ENCODE results near the gene MOB2. TPM values are rescaled to one million over a fixed set of nuclear protein-coding genes. Genes with fewer than 3 reads are reported as not detected.
"Not testable (repeated sequence)": the region's sequence is repeated elsewhere in the genome, so short reads cannot be mapped to it uniquely, and the experiment has no call there.

The MOB2 gene
- total RNA-seq, 1 experiment from 2014 or later: 29.8 TPM

DNA sequence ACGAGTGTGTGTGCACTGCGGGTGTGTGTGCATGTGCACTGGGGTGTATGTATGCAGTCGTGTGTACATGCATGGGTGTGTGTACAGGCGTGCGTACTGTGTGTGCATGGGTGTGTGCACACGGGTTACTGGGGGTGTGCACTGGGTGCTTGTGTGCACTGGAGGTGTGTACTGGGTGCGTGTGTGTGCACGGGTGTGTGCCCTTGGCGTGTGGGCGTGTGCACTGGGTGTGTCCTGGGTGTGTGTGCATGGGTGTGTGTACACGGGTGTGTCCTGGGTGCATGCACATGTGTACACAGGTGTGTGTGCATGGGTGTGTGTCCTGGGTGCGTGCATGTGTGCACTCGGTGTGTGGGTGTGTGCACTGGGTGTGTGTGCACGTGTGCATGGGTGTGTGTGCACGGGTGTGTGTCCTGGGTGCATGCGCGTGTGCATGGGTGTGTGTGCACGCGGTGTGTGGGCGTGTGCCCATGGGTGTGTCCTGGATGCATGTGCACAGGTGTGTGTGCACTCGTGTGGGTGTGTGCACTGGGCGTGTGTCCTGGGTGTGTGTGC, 57.7 kb downstream of the MOB2 start:
- no peak overlapping the region for H3K27ac Mint-ChIP-seq (ENCODE audit: unreplicated experiment)
- no peaks in the 10 kb centered on the region for H3K4me1 Mint-ChIP-seq (ENCODE audit: low read depth, unreplicated experiment)
- H3K27me3 Mint-ChIP-seq (ENCODE audit: unreplicated experiment): peaks cover 16% of the 10 kb centered on the region
- DNase-seq: no peak
- no peaks in the 10 kb centered on the region for H3K36me3 Mint-ChIP-seq (ENCODE audit: insufficient read depth, unreplicated experiment)
- no peak overlapping the region for H3K4me3 Mint-ChIP-seq (ENCODE audit: low read depth, unreplicated experiment)
- CTCF ChIA-PET: no interaction called here
- BruUV-seq (replicated peaks): no TSS peak
- TF ChIP-seq, protein P1, sequence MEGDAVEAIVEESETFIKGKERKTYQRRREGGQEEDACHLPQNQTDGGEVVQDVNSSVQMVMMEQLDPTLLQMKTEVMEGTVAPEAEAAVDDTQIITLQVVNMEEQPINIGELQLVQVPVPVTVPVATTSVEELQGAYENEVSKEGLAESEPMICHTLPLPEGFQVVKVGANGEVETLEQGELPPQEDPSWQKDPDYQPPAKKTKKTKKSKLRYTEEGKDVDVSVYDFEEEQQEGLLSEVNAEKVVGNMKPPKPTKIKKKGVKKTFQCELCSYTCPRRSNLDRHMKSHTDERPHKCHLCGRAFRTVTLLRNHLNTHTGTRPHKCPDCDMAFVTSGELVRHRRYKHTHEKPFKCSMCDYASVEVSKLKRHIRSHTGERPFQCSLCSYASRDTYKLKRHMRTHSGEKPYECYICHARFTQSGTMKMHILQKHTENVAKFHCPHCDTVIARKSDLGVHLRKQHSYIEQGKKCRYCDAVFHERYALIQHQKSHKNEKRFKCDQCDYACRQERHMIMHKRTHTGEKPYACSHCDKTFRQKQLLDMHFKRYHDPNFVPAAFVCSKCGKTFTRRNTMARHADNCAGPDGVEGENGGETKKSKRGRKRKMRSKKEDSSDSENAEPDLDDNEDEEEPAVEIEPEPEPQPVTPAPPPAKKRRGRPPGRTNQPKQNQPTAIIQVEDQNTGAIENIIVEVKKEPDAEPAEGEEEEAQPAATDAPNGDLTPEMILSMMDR (IDR thresholded peaks at IDR 0.05; ENCODE audit: unreplicated experiment): no peak
- intact Hi-C loops (cut with micrococcal nuclease; ENCODE audit: unreplicated experiment): no loop called here
- no peaks in the 10 kb centered on the region for H3K9me3 Mint-ChIP-seq (ENCODE audit: low read depth, unreplicated experiment)

DNA sequence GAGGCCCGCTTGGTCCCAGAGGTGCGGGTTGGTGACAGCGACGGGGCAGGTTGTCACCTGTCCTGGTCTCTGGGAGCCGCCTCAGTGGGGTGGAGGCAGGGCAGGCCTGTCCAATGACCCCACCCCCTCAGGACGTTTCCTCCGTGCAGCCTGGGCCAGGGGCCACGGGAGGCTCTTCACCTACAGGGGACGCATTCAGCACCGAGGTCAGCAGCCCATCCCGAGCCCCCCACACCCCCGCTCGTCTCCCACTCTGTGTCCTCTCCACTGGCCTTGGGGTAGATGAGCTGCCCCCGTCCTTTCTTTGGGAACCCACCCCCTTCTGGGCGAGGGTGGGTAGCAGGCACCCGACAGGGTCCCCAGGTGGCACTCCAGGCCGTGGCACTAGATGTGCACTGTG, 61.1 kb downstream of the MOB2 start:
- CTCF ChIA-PET: no interaction called here
- H3K4me1 Mint-ChIP-seq (ENCODE audit: low read depth, unreplicated experiment): no peaks in the 10 kb centered on the region
- H3K9me3 Mint-ChIP-seq (ENCODE audit: low read depth, unreplicated experiment): no peaks in the 10 kb centered on the region
- BruUV-seq (replicated peaks): no TSS peak
- H3K36me3 Mint-ChIP-seq (ENCODE audit: insufficient read depth, unreplicated experiment): no peaks in the 10 kb centered on the region
- H3K27ac Mint-ChIP-seq (ENCODE audit: unreplicated experiment): no peak overlapping the region
- no peak overlapping the region for H3K4me3 Mint-ChIP-seq (ENCODE audit: low read depth, unreplicated experiment)
- peaks cover 21% of the 10 kb centered on the region for H3K27me3 Mint-ChIP-seq (ENCODE audit: unreplicated experiment)
- intact Hi-C loops (cut with micrococcal nuclease; ENCODE audit: unreplicated experiment): no loop called here
- TF ChIP-seq, protein P1 (IDR thresholded peaks at IDR 0.05; ENCODE audit: unreplicated experiment): no peak
- DNase-seq: no peak

DNA sequence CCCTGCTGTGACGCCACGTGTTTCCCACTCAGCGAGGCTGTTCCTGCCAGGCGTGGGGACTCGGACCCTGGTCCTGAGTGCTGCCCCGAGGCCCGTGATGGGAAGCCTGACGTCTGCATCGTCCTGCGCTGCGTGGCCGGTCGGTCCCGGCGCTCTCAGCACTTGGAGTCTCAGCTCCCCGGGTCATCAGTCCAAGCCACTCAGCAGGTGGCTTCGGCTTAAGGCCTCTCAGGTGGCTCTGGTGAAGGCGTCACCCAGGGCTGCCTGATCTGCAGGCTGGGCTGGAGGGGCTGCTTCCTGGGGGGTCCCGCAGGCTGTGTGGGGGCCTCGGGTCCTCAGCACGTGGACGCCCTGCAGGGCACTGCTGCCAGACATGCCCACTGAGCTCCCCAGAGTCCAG, 61.6 kb downstream of the MOB2 start:
- BruUV-seq (replicated peaks): no TSS peak
- DNase-seq: no peak
- Mint-ChIP-seq H3K27me3 (ENCODE audit: unreplicated experiment) (peaks cover 21% of the 10 kb centered on the region), H3K4me1 (ENCODE audit: low read depth, unreplicated experiment) (no peaks in the 10 kb centered on the region), H3K9me3 (ENCODE audit: low read depth, unreplicated experiment) (no peaks in the 10 kb centered on the region), H3K4me3 (ENCODE audit: low read depth, unreplicated experiment) (no peak overlapping the region), H3K36me3 (ENCODE audit: insufficient read depth, unreplicated experiment) (no peaks in the 10 kb centered on the region), H3K27ac (ENCODE audit: unreplicated experiment) (no peak overlapping the region)
- TF ChIP-seq, protein P1 (IDR thresholded peaks at IDR 0.05; ENCODE audit: unreplicated experiment): no peak
- intact Hi-C loops (cut with micrococcal nuclease; ENCODE audit: unreplicated experiment): no loop called here
- CTCF ChIA-PET: no interaction called here

DNA sequence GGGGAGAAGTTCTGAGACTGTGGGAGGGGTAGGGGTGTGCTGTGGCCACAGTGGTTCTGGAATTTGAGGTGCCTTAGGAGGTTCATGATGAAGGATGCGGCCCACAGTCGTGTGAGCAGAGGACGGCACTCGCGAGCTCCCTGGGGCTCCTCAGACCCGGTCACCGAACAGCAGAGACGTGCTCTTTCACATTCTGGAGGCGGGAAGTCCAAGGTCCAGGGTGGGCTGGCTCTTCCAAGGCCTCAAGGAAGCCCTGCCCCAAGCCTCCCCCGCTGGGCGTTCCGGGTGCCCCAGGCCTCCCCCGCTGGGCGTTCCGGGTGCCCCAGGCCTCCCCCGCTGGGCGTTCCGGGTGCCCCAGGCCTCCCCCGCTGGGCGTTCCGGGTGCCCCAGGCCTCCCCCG, 63.2 kb downstream of the MOB2 start:
- H3K9me3 Mint-ChIP-seq (ENCODE audit: low read depth, unreplicated experiment); H3K4me3 Mint-ChIP-seq (ENCODE audit: low read depth, unreplicated experiment); H3K27ac Mint-ChIP-seq (ENCODE audit: unreplicated experiment); H3K4me1 Mint-ChIP-seq (ENCODE audit: low read depth, unreplicated experiment); BruUV-seq (replicated peaks); DNase-seq; CTCF ChIA-PET; intact Hi-C loops (cut with micrococcal nuclease; ENCODE audit: unreplicated experiment); H3K36me3 Mint-ChIP-seq (ENCODE audit: insufficient read depth, unreplicated experiment): not testable (repeated sequence)
- peaks cover 21% of the 10 kb centered on the region for H3K27me3 Mint-ChIP-seq (ENCODE audit: unreplicated experiment)

DNA sequence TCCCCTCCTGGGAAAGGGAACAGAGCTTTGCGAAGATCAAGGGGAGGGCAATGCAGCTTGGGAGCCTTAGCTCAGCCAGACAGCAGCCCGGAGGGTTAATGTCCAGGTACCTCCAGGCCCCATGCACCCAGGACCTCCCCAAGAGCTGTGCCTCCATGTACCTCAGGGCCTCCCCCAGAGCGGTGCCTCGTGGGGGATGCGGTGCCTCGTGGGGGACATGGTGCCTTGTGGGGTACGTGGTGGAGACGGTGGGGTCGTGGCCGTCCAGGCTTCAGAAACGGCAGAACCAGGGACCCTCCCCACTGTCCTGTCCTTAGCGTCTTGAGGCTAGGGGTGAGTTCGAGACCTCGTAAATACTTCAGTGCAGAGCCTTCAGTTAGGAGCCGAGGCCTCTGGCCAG, 63.6 kb downstream of the MOB2 start:
- no peaks in the 10 kb centered on the region for H3K36me3 Mint-ChIP-seq (ENCODE audit: insufficient read depth, unreplicated experiment)
- intact Hi-C loops (cut with micrococcal nuclease; ENCODE audit: unreplicated experiment): no loop called here
- no peaks in the 10 kb centered on the region for H3K4me1 Mint-ChIP-seq (ENCODE audit: low read depth, unreplicated experiment)
- H3K4me3 Mint-ChIP-seq (ENCODE audit: low read depth, unreplicated experiment): no peak overlapping the region
- CTCF ChIA-PET: no interaction called here
- H3K9me3 Mint-ChIP-seq (ENCODE audit: low read depth, unreplicated experiment): peaks cover 2% of the 10 kb centered on the region
- no peak for DNase-seq
- TF ChIP-seq, protein P1 (IDR thresholded peaks at IDR 0.05; ENCODE audit: unreplicated experiment): no peak
- peaks cover 21% of the 10 kb centered on the region for H3K27me3 Mint-ChIP-seq (ENCODE audit: unreplicated experiment)
- BruUV-seq (replicated peaks): no TSS peak
- H3K27ac Mint-ChIP-seq (ENCODE audit: unreplicated experiment): no peak overlapping the region
